ENCODE results near the gene NDUFS7.

NDUFS7 gene

DNA sequence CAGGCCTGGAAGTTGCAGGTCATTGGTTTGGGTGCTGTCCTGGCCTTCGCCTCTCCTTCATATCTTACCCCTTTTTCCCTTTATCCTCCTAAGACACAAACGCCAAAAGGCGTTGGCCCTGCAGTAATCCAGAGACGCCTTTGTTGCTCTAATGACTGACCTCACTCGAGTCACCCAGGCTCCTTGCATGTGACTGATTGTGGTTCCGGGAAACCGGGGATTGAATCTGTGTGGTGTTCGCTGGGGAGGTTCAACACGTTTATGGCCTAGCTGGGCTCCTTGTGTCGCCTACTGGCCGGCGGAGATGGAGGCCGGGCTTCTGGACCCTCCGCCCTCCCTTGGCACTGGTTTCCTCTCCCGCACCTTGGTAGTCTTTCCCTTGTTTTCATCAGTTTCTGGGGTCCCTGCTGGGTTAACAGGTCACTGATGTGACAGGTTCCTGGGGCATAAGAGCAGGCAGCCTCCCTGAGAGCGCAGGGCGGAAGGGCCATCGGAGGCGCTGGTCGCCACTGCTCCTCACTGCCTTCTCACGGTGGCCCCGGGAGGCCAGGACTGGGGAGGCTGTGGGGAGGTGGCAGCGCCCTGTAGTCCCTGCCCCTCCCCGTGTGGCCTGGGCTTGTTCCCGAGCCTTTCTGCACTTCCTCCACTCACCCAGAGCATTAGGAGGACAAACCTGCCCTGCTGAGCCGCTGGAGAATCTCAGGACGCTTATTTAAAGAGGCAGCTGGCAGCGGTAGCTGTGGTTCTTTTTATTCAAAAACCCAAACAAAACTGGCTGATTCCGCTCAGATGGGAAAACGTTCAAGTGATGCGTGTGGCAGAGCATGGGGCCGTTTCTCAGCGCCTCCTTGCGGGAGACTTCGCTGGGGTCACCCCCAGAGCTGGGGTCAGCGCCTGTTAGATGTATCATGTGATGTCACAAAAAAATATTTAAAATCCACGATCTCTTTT lies 18.1 kb upstream of the NDUFS7 start:
- DNase-seq, result no peak

DNA sequence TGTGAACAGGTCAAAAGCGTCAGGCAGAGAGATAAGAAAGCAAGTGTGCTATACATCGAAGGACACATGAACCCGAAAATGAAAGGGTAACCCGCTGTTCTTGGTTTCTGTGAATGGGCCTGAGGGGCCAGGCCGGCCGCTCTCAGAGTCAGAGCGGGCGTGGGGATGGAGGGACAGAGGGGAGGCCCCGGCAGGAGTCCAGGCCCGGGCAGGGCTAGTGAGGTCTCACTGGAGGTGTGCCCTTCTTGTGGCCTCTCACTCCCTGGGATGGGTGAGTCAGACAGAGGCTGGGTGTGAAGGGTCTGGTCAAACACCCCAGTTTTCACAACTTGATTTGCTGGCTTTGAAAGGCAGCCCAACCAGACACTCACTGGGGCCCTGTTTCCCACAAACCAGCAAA lies 17.4 kb upstream of the NDUFS7 start:
- DNase-seq, result no peak

DNA sequence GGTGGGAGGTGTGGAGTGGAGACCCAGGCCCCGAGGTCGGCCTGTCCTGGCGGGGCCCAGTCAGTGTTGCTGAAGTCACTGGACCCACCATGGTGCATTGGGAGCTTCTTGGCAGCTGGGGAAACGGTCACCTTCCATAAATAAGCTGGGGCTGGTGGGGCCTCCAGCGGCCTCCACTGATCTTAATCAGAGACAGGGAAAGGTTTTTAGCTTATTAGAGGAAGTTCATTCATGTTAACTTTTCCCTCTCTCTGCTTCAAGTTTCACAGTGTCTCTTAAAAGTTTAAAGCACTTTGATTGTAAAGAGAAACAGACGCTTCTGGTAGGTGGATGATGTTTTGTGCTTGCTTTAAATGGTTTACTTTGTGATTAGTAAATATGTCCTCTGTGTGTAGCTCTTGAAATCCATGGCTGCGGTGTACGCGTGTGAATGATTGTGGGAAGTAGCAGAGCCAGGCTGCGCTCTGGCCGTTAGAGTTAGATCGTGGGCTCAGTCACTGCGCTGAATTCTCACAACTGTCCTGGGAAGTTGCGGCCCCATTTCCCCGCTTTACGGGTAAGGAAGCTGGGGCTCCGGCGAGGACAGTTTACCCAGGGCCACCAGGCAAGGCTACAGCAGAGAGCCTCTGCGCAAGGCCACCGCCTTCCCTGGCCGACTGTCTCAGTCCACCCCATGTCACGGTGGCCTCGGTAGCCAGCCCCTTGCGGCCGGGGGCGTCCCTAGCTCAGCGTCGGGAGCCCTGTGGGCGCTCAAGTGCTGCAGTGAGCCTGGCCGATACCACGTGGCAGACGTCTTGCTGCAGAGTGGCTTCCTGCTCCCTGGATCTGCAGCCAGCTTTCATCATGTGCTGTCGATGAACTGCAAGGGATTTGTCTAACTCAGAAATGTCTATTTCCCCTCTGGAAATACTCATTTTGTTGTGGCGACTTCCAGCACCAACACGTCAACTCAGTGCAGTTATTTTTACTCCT lies 16.5 kb upstream of the NDUFS7 start:
- DNase-seq, result peak; percentile 58 to 89

DNA sequence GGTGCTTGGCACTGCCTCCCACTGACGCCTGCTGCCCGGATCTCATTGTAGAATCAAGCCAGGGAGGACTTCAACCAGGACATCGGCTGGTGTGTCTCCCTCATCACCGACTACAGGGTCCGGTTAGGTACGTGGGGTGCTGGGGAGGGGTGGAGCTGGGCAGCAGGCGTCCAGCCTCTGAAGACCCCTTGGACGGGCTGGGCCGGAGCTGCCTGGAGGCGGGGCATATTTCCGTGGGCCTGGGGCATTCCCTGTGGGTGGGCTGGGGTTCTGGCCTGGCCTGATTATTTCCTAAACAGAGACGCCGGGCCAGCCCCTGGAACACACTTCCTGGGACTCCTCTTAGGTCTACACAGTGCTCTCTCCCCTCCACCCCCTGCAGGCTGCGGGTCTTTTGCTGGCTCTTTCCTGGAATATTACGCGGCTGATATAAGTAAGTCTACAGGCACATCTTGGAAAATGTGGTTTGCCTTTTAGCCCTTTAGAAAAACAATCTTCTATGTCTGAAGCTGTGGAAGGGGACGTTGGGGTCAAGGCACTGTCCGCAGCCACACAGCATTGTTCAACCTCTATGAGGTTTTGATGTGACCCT lies 14.4 kb upstream of the NDUFS7 start:
- no peak for DNase-seq

DNA sequence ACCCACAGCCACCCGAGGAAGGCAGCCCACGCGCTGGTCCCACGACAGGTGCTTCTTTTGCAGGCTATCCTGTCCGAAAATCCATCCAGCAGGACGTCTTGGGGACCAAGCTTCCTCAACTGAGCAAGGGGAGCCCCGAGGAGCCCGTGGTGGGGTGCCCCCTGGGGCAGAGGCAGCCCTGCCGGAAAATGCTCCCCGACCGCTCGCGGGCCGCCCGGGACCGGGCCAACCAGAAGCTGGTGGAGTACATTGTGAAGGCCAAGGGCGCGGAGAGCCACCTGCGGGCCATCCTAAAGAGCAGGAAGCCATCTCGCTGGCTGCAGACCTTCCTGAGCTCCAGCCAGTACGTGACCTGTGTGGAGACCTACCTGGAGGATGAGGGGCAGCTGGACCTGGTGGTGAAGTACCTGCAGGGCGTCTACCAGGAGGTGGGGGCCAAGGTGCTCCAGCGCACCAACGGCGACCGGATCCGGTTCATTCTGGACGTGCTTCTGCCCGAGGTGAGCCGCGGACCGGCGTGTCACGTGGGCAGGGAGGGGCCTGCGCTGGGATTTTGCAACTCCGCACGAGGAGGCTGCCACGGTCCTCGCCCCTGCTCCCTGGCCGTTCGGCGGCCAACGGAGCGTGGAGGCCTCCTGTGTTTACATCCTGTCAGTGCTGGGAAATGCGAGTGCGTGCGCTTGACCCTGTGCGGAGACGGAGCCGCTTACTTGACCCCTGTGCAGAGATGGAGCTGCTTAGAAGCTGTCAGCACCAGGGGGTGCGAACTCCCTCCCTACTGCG lies 12.9 kb upstream of the NDUFS7 start:
- DNase-seq, result no peak

DNA sequence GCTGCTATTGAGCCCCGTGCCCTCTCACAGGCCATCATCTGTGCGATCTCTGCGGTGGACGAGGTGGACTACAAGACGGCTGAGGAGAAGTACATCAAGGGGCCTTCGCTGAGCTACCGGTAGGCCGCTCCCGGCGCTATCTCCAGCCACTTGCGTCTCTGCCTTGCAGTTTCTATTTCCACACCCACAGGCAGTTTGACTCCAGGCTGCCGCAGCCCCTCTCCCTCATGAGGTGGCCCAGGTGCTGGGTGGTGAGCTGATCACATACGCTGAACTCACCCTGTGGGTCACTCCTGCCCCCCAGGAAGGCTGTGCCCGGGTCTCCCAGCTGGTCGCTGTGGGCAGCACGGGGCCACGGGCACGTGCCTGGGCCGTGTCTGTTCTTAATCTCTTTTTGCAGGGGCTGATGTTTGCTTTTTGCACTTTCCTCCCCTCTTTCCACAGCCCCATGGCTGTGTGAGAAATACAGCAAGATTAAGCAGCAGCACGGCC lies 10.6 kb upstream of the NDUFS7 start:
- no peak for DNase-seq

DNA sequence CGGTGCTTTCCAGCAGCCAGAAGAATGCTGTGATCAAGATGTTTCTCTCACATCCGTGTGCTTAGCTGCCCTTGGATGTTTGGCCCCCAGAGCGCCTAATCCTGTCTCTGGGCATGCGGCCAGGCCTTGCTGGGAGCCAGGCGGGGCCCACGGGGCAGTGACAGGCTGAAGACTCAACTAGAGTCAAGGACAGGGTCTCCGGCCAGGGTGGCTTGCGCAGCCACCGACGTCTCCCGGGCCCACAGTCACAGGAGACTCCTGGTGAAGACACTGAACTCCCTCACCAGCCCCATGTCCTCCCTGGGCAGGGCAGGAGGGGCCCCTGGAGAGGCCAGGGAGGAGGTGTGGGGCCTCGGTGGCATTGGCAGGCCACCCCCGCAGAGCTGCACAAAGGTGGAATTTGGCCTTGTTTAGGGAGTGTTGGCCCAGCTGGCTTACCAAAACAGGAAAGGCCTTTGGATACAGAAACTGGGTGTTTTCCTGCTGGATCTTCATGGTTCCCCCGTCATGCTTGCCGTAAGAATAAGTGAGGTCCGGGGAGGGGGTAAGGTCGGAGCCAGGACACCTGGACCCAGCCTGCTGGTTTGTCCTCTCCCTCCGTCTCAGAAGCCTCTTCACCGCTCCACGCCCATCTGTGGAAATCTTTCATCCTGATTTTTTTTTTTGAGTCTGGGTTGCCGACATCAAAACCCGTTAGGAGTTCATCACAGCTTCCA lies 10.0 kb upstream of the NDUFS7 start:
- no peak for DNase-seq

DNA sequence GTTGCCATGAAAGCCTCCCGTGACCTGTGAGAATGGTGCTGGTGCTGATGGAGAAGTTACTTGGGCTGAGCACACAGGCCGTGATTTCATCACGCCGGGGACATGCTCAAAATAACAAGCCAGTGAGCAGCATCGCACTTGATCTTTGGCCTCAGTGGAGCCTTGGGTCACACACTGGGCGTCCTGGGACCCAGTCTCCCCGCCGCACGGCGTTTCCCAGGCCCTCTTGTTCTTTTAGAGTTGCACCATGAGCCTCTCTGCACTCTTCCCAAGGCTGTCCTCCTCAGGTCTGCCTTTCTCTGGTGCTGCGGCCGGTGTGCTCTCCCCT lies 9.5 kb upstream of the NDUFS7 start:
- no peak for DNase-seq

DNA sequence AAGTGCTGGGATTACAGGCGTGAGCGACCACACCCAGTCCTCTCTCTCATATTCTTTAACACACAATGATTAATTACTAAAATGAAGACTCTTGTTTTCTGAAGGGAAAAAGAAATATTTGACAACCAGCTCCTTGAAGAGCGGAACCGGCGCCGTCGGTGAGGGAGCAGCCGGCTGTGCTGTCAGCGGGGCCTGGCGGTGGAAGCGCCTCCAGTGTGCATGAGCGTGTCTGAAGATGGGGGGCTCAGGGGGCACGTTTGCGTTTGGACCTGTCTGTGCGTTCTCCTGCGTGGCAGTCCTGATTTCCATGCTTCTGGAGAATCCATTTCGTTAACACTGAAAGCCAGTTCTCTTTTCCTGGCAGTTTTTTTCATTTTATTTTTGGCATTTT lies 7.3 kb upstream of the NDUFS7 start:
- DNase-seq, result no peak

DNA sequence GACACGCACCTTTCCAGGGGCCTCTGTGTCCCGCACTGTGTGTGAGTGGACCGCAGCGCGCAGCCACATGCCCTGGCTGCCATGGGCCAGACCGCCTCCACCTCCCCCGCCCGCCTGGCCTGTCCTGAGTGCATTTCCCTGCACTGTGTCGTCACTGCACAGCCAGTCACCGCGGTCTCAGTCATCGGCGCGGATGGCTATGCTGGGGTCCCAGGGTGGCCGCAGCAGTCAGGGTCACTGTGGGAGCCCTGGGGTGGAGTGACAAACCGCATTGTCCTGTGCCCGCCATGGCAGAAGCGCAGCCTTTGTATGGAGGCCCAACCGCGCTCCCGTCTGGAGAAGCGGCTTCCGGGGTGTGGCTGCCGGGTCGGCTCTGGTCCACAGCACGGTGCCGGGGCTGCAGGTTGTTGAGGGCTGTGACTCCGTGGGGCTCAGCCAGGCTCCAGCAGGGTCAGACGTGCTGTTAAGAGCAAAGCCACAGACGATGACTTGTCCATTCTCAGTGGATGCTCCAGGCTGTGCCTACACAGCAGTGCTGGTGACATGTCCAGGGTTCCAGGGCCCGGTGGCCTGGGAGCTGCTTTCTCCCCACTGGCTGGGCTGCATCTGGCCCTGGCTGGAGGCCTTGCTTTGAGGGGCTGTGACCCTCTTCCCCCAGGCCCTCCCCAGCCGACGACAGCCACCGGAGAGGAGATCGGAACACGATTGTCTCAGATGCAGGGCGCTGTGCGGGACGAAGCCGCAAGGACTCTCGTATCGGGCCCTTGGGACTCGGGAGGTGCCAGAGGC lies 6.3 kb upstream of the NDUFS7 start:
- no peak for DNase-seq

DNA sequence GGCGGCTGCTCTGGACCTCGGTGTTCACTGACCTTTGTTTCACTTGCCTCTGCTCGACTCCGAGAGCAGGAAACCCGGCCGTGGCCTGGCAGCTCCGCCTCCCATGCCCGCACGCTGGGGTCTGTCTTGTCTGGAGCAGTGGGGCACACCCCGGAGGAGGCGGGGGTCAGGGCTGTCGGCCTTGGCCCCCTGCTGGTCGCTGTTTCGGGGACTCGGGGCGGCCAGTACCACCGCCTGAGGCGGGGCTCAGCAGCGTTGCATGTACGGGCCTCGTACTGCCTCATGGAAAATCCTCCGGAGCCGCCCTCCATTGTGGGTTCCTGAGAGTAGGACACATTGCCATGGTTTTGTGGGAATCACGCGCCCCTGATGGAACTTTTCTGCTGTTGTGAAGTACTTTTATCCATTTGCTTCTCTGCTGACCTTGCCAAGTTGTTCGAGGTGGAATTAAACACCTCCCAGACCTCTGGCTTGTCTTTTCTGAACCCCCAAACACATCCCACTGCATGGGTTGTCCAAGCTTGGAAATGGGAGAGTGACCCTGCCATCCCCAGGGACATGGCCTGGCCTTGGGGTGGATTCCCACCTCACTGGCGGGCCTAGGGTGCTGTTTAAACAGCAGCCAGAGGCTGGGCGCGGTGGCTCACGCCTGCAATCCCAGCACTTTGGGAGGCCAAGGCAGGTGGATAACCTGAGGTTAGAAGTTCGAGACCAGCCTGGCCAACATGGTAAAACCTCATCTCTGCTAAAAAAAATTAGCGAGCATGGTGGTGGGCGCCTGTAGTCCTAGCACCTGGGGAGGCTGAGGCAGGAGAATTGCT lies 5.5 kb upstream of the NDUFS7 start:
- DNase-seq, result no peak

DNA sequence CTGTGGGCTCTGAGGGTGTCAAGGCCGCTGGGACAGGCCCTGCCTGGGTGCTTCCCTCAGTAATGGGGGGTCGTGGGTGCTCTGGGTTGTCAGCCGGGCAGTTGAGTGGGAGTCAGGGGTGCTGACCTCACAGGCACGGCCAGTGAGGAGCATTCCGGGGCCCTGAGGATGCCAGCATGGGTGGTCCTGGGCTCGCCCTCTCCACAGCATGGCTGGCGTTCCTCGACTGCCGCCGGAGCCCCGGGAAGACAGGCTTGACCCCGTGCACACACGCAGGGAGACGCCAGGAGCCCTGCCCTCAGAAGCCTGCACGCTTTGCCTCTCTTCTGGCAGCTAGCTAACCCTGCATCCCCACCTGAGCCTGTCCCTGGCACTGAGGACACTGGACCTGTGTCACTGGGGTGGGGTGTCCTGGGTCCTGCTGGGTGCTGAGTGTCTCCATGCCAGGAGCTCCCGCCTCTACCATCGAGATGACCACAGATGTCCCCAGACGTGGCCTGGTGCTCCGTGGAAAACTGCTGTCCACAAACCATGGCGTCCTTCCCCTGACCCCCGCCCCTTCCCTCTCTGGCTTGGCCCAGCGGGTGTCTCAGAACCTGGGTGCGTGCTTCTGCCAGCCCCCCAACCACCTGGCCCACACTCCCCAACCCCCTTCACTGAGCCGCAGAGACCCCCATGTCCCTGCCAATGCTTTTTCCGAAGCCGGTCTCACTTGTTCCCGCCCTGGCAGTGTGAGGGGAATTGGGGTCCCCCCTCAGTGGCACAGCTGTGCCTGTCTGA lies 4.4 kb upstream of the NDUFS7 start:
- no peak for DNase-seq

DNA sequence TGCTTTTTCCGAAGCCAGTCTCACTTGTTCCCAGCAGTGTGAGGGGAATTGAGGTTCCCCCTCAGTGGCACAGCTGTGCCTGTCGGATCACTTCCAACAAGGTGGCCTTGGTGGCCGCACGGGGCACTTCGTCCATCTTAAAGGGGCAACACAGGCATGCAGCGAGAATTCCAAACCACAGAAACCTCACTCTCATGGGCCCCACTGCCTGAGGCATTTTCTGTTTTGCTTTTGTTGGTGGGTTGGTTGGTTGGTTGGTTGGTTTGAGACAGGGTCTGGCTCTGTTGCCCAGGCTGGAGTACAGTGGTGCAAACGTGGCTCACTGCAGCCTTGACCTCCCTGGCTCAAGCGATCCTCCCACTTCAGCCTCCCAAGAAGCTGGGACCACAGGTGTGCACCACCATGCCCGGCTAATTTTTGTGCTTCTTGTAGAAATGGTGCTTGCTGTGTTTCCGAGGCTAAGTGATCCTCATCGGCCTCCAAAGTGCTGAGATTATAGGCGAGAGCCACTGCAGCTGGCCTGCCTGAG lies 3.7 kb upstream of the NDUFS7 start:
- DNase-seq, result no peak

DNA sequence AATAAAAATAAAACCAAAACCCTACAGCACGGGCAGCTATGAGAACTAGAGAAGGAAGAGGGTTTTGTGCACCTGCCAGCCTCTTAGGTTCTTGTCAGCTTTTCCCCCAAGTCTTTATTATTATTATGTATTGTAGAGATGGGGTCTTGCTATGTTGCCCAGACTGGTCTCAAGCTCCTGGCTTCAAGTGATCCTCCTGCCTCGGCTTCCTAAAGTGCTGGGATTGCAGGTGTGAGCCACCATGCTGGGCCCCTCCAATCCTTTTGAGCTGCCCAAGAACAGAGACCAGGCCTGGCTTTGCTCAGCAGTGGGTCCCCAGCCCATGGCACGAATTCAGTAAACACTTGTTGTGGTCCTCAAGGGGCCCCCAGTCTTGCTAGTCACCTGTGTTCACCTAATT lies 1.5 kb upstream of the NDUFS7 start:
- DNase-seq, result no peak

DNA sequence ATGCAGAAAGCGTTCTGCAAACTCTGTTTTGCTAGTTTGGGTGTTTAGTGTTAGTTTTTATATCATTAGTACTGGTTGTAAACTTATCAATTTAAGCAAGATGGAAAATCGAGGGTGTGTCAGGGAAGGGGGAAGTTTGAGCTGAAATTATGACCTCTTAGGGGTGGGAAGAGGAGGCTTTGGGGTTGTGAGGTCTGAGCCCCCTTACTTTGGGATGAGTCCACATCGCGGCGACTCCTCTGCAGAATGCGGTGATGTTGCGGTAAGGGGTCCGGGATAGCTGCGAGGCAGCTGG lies 743 bp upstream of the NDUFS7 start:
- no peak for DNase-seq

DNA sequence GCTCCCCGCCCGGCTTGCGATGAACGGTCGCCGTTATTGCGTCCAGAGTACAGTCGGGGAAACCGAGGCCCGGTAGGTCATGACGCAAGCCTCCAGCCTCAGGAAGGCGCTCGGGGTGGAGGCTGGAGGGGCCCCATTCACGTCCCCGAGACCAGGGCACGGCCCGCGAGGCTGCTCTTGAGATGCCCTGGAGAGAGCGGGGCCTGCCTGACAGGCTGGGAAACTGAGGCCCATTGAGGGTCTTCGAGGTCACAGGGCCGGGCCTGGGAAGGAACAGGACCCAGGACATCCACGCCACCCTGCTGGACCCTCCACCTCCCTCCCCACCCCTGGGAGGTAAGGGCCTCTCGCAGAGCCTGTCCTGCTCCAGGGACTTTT lies 367 bp downstream of the NDUFS7 start:
- DNase-seq, result no peak

DNA sequence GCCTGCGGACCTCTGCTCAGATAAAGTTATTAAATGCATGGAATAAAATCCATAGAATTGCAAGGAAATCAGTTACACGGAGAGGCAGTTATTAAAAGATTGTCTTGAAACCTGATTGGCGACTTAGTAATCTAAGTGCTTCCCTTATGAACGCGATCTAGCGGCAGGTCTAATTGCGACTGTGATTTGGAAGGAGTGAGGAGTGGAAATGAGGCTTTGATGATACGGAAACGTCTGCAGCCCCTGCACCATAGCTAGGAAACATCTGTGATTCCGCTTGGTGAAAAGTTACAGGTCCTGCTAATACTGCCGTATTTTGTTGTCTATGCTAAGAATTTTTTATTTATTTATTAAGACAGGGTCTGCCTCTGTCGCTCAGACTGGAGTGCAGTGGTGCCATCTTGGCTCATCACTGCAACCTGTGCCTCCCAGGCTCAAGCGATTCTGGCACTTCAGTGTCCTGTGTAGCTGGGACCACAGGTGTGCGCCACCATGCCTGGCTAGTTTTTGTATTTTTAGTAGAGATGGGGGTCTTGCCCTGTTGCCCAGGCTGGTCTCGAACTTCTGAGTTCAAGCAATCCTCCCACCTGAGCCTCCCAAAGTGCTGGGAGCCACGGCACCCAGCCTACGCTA lies 887 bp downstream of the NDUFS7 start:
- DNase-seq, result peak; percentile 22 to 31

DNA sequence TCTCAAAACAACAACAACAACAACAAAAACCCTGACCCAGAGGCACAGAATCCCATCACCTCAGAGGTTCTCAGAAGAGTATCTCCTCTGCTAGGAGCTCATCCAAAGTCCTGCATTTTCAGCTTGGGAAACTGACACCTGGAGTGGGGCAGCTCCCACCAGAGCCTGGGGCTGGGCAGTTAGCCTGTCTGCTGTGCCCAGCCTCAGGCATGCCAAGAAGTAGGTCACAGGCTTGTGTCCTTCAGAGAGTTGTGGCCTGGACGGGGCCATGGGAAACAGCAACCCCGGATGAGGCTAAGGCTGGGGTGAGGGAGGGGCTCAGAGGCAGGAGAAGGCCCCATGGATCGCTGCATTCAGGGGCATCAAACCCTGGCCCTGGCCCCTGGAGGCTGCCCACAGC lies 2.1 kb downstream of the NDUFS7 start:
- no peak for DNase-seq
